Measurements from ENCODE around the gene TTYH1. TPM values are rescaled to one million over a fixed set of nuclear protein-coding genes. Genes with fewer than 3 reads are reported as not detected.

The TTYH1 gene
- polyA plus RNA-seq, 1 of the 3 experiments (the other 2 are of a cell fraction), result 0.05 TPM

DNA sequence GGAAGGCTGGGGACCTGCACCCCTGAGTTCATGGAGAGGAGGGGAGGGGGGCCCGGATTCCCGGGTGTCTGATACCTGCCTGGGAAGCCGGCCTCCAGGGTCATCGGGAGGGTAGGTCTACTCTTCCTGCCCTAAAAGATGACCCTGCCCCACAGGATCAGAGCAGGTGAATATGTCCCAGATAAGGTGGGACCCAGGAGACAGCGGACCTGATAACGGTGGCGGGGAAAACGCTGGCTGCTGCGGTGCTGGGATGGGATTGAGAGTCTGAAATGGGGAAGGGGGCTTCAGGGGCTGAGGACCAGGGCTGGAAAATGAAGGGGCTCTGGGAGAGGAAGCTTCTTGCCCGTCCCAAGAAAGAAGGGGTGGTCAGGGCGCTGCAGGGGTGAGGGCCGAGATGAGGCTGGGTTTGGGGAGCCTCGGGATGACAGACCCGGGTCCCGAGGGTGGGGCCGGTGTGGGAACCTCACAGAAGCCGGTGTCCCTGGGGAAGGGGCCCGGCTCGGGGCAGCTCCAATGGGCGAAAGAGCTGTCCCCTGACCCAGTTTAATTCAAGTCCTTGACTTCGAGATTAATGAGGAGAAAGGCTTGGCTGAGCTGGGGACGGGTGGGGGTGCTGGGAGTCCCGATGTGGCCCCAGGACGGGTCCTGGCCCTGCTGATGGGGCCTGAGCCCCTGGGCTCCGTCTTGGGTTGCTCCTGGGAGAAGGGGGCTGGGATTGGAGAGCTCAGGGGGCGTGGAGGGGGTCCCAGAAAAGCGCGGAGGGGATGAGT is 823 bp downstream of the TTYH1 start:
- TF ChIP-seq, protein P1, sequence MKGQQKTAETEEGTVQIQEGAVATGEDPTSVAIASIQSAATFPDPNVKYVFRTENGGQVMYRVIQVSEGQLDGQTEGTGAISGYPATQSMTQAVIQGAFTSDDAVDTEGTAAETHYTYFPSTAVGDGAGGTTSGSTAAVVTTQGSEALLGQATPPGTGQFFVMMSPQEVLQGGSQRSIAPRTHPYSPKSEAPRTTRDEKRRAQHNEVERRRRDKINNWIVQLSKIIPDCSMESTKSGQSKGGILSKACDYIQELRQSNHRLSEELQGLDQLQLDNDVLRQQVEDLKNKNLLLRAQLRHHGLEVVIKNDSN (IDR thresholded peaks at IDR 0.05; ENCODE audit: borderline replicate concordance, low read depth), result no peak
- TF ChIP-seq, protein P2, sequence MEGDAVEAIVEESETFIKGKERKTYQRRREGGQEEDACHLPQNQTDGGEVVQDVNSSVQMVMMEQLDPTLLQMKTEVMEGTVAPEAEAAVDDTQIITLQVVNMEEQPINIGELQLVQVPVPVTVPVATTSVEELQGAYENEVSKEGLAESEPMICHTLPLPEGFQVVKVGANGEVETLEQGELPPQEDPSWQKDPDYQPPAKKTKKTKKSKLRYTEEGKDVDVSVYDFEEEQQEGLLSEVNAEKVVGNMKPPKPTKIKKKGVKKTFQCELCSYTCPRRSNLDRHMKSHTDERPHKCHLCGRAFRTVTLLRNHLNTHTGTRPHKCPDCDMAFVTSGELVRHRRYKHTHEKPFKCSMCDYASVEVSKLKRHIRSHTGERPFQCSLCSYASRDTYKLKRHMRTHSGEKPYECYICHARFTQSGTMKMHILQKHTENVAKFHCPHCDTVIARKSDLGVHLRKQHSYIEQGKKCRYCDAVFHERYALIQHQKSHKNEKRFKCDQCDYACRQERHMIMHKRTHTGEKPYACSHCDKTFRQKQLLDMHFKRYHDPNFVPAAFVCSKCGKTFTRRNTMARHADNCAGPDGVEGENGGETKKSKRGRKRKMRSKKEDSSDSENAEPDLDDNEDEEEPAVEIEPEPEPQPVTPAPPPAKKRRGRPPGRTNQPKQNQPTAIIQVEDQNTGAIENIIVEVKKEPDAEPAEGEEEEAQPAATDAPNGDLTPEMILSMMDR (IDR thresholded peaks at IDR 0.05), result no peak
- no peak for TF ChIP-seq SMC3 (IDR thresholded peaks at IDR 0.05; ENCODE audit: low read depth, low read length)
- TF ChIP-seq POLR2AphosphoS5 (IDR thresholded peaks at IDR 0.05; ENCODE audit: low read depth, low read length), result no peak
- TF ChIP-seq, protein P3, sequence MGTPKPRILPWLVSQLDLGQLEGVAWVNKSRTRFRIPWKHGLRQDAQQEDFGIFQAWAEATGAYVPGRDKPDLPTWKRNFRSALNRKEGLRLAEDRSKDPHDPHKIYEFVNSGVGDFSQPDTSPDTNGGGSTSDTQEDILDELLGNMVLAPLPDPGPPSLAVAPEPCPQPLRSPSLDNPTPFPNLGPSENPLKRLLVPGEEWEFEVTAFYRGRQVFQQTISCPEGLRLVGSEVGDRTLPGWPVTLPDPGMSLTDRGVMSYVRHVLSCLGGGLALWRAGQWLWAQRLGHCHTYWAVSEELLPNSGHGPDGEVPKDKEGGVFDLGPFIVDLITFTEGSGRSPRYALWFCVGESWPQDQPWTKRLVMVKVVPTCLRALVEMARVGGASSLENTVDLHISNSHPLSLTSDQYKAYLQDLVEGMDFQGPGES (IDR thresholded peaks at IDR 0.05; ENCODE audit: low read depth, low read length), result no peak
- TF ChIP-seq GATA2 (CRISPR knock-in tag; IDR thresholded peaks at IDR 0.05), result no peak
- no peak for TF ChIP-seq CHD2 (IDR thresholded peaks at IDR 0.05; ENCODE audit: low read length, partially characterized antibody)
- TF ChIP-seq, protein P4, sequence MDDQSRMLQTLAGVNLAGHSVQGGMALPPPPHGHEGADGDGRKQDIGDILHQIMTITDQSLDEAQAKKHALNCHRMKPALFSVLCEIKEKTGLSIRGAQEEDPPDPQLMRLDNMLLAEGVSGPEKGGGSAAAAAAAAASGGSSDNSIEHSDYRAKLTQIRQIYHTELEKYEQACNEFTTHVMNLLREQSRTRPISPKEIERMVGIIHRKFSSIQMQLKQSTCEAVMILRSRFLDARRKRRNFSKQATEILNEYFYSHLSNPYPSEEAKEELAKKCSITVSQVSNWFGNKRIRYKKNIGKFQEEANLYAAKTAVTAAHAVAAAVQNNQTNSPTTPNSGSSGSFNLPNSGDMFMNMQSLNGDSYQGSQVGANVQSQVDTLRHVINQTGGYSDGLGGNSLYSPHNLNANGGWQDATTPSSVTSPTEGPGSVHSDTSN (IDR thresholded peaks at IDR 0.05), result no peak
- no peak for TF ChIP-seq RFX5 (IDR thresholded peaks at IDR 0.05; ENCODE audit: low read length)
- no peak for TF ChIP-seq RCOR1 (IDR thresholded peaks at IDR 0.05; ENCODE audit: low read length)
- no peak for TF ChIP-seq GABPA (IDR thresholded peaks at IDR 0.05; ENCODE audit: low read depth)
- H3F3A ChIP-seq (replicated peaks; ENCODE audit: insufficient read depth), result peaks cover 5% of the 10 kb centered on the region
- H3K27ac ChIP-seq (ENCODE audit: low read depth in 2 of 2, low read length in 1 of 2), result no peak overlapping the region
- H2AFZ ChIP-seq (ENCODE audit: low read depth), result no peak overlapping the region
- no peaks in the 10 kb centered on the region for H3K4me1 ChIP-seq (ENCODE audit: control insufficient read depth in 1 of 2, insufficient read depth in 2 of 2, low read depth in 1 of 2, low read length in 1 of 2)
- ChIA-PET POLR2A (no interaction called here), CTCF (interaction anchor here (0.6 to 2.2 kb wide), 4 partner anchors 9 to 40 kb away, joined by 3 to 8 read pairs (median 4); no protein-coding TSS in a partner anchor)
- H3K36me3 ChIP-seq (replicated peaks in 1 of 2; ENCODE audit: control insufficient read depth in 1 of 2, insufficient read depth in 2 of 2, low read length in 1 of 2), result no peaks in the 10 kb centered on the region
- no peak overlapping the region for H3K9ac ChIP-seq
- WGBS (ENCODE audit: low lambda C conversion rate), result 2% methylated on average over 21 of the region's 28 CpGs
- no peak for DNase-seq
- peaks cover 49% of the 10 kb centered on the region for H3K27me3 ChIP-seq (ENCODE audit: insufficient read depth)
- no peak overlapping the region for H3K4me2 ChIP-seq
- H4K20me1 ChIP-seq (ENCODE audit: insufficient read depth), result no peaks in the 10 kb centered on the region
- no peak overlapping the region for H3K4me3 ChIP-seq (ENCODE audit: low read depth in 2 of 2, low read length in 1 of 2)
- H3K9me3 ChIP-seq, result no peaks in the 10 kb centered on the region
- no peaks in the 10 kb centered on the region for H3K9me2 ChIP-seq
- H3K79me2 ChIP-seq (ENCODE audit: insufficient read depth), result no peaks in the 10 kb centered on the region

All from SK-N-SH (cell line).